CD4-positive, alpha-beta T cell (primary cell): Measurements from ENCODE around the gene CDH4. TPM values are rescaled to one million over a fixed set of nuclear protein-coding genes. Genes with fewer than 3 reads are reported as not detected.

Experiments
- ATAC-seq: fragments of 200-7000 bp; cut with Tn5 transposase; one replicate; pipeline ENCODE4 v1.10.0; 2022; ENCODE audit warnings: mild to moderate bottlenecking; ENCODE audit not compliant: poor library complexity
- CTCF ChIA-PET: fragments of 350-600 bp; sonication (Branson Sonifier 250); formaldehyde crosslinking; loops from one replicate; lab custom pipeline; 2021; ENCODE audit warnings: antibody characterized with exemption, inconsistent platforms; lab: Charles Lee
- POLR2A ChIA-PET: fragments of 350-600 bp; sonication (Branson Sonifier 250); formaldehyde crosslinking; loops from one replicate; lab custom pipeline; 2021; ENCODE audit warnings: antibody characterized with exemption, inconsistent platforms; lab: Charles Lee
- DNase-seq, 14 experiments: peaks; one replicate each; pipeline ENCODE4 v3.0.0-alpha.2; 2013 to 2020; ENCODE audit warnings: mixed read lengths in 2 of 14
- H3K27ac ChIP-seq, 2 donors: one replicate each; pipeline versions ENCODE4 v1.5.1 to v1.7.0; 2013; ENCODE audit warnings: low read length in 2 of 2, low read depth in 1 of 2, mild to moderate bottlenecking in 1 of 2
- H3K27me3 ChIP-seq, 2 experiments: 1 replicate in 1 of 2; 2 replicates in 1 of 2; pipeline versions ENCODE4 v1.6.1 to v1.7.0; 2013; ENCODE audit warnings: low read length in 2 of 2, control low read depth in 1 of 2, mild to moderate bottlenecking in 1 of 2, moderate library complexity in 1 of 2; ENCODE audit not compliant: insufficient read depth in 2 of 2, control insufficient read depth in 1 of 2
- H3K36me3 ChIP-seq: one replicate; pipeline ENCODE4 v1.6.1; 2013; ENCODE audit warnings: low read length, control low read depth; ENCODE audit not compliant: insufficient read depth
- H3K4me1 ChIP-seq: one replicate; pipeline ENCODE4 v1.6.1; 2013; ENCODE audit warnings: low read length, control low read depth; ENCODE audit not compliant: insufficient read depth
- H3K4me3 ChIP-seq: one replicate; pipeline ENCODE4 v1.5.1; 2013; ENCODE audit warnings: mild to moderate bottlenecking, low read length, moderate library complexity
- H3K9me3 ChIP-seq, 2 experiments: 1 replicate in 1 of 2; 2 replicates in 1 of 2; pipeline versions ENCODE4 v1.6.1 to v1.7.0; 2013; ENCODE audit warnings: low read length in 2 of 2, mild to moderate bottlenecking in 2 of 2, control low read depth in 1 of 2, moderate library complexity in 1 of 2; ENCODE audit not compliant: control insufficient read depth in 1 of 2, insufficient read depth in 1 of 2
- H3K27ac Mint-ChIP-seq: one replicate; pipeline ENCODE4 v1.8.0; 2020; ENCODE audit warnings: mixed read lengths
- H3K27me3 Mint-ChIP-seq: one replicate; pipeline ENCODE4 v1.8.0; 2021; ENCODE audit warnings: mixed read lengths
- H3K36me3 Mint-ChIP-seq: one replicate; pipeline ENCODE4 v1.8.0; 2021; ENCODE audit warnings: low read depth, mixed read lengths
- H3K4me1 Mint-ChIP-seq: one replicate; pipeline ENCODE4 v1.8.0; 2021; ENCODE audit warnings: low read depth, mixed read lengths
- H3K4me3 Mint-ChIP-seq: one replicate; pipeline ENCODE4 v1.8.0; 2020; ENCODE audit warnings: mild to moderate bottlenecking, mixed read lengths
- H3K9me3 Mint-ChIP-seq: one replicate; pipeline ENCODE4 v1.8.0; 2020; ENCODE audit warnings: mixed read lengths
- intact Hi-C, 2 experiments: fragments of 100-400 bp; cut with DNase I in 1 of 2; cut with micrococcal nuclease in 1 of 2; formaldehyde crosslinking; loops; one replicate each; pipeline versions ENCODE4 v1.15.1 to v1.9.0; 2023 to 2025; cut with DNase I, micrococcal nuclease
- total RNA-seq, 174 experiments: library from RNA in 2 of 174; stranded (reverse) in 2 of 174; gene quantifications; one replicate each; pipeline ENCODE4 v1.2.3 and lab custom pipeline; 2021 to 2026
- TF ChIP-seq, protein P1 (sequence below): fragments of 200-600 bp; IDR thresholded peaks from one replicate; pipeline ENCODE4 v1.8.0; 2022; ENCODE audit warnings: antibody characterized with exemption, mild to moderate bottlenecking

CDH4 gene
- total RNA-seq, 2 experiments from 2014 or later, result 0.11 TPM

DNA sequence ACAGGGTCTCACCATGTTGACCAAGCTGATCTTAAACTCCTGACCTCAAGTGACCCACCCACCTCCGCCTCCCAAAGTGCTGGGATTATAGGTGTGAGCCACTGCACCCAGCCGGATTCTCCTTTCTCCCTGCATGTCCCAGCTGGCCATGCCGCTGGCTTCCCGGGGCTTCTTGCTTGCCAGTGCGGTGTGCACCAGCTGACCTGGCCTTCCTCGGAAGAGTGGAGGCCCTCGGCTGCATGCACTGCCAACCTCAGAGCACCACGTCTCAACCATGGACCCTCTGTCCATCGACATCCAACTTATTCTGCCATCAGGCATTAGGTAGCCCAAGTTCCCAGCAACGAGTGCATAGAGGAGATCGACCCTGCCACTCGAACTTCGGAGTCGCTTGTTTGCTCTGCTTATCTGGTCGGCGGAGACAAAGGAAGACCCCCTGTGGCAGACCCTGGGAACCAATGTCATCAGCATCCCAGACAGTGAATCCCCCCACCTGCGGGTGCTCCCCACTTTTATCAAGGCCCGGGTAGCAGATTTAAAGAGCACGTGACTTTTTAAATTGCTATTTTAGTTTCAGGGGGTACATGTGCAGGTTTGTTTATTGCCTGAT lies 307.8 kb downstream of the CDH4 start:
- H3K36me3 ChIP-seq, result no peaks in the 10 kb centered on the region
- H3K36me3 Mint-ChIP-seq, result no peaks in the 10 kb centered on the region
- no peak overlapping the region for H3K27ac ChIP-seq
- H3K4me1 Mint-ChIP-seq, result no peaks in the 10 kb centered on the region
- H3K4me1 ChIP-seq, result no peaks in the 10 kb centered on the region
- TF ChIP-seq, protein P1, sequence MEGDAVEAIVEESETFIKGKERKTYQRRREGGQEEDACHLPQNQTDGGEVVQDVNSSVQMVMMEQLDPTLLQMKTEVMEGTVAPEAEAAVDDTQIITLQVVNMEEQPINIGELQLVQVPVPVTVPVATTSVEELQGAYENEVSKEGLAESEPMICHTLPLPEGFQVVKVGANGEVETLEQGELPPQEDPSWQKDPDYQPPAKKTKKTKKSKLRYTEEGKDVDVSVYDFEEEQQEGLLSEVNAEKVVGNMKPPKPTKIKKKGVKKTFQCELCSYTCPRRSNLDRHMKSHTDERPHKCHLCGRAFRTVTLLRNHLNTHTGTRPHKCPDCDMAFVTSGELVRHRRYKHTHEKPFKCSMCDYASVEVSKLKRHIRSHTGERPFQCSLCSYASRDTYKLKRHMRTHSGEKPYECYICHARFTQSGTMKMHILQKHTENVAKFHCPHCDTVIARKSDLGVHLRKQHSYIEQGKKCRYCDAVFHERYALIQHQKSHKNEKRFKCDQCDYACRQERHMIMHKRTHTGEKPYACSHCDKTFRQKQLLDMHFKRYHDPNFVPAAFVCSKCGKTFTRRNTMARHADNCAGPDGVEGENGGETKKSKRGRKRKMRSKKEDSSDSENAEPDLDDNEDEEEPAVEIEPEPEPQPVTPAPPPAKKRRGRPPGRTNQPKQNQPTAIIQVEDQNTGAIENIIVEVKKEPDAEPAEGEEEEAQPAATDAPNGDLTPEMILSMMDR, result no peak
- H3K9me3 ChIP-seq, result peaks cover 0 to 42% of the 10 kb centered on the region in 2 experiments
- no peaks in the 10 kb centered on the region for H3K9me3 Mint-ChIP-seq
- no peak overlapping the region for H3K4me3 ChIP-seq
- H3K27ac Mint-ChIP-seq, result no peak overlapping the region
- intact Hi-C loops, result no loop called here
- DNase-seq (no peak), ATAC-seq (no peak)
- H3K27me3 ChIP-seq, result no peaks in the 10 kb centered on the region
- no peaks in the 10 kb centered on the region for H3K27me3 Mint-ChIP-seq
- H3K4me3 Mint-ChIP-seq, result no peak overlapping the region
- ChIA-PET CTCF (no interaction called here), POLR2A (no interaction called here)

DNA sequence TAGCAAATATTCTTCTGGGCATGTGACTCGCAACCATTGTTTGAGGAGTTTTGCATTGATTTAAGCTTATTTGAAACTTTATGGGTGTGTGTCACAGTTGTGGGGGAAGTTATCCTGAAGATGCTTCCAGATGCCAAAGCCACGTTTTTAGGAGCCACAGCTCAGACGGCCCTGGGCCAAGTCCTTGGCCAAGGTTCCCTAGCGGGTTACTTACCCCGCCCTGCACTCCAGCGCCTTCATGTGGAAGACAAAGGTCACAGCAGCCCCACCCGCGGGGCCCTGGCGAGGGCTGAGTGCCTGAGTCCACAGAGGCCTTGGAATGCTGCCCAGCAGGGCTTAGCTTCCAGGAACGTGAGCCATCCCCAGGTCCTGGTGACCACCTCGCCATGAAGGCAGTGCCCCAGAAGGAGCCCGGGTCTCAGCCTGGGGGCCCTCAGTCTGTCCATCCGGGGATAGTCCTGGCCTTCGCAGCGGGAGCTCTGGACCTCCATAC lies 308.3 kb downstream of the CDH4 start:
- no peaks in the 10 kb centered on the region for H3K36me3 Mint-ChIP-seq
- H3K4me1 Mint-ChIP-seq, result no peaks in the 10 kb centered on the region
- H3K4me3 Mint-ChIP-seq, result no peak overlapping the region
- no peaks in the 10 kb centered on the region for H3K27me3 Mint-ChIP-seq
- H3K27me3 ChIP-seq, result no peaks in the 10 kb centered on the region
- H3K4me3 ChIP-seq, result no peak overlapping the region
- TF ChIP-seq, protein P1, result no peak
- DNase-seq, result no peak
- no peak overlapping the region for H3K27ac ChIP-seq
- peaks cover 0 to 42% of the 10 kb centered on the region in 2 experiments for H3K9me3 ChIP-seq
- H3K4me1 ChIP-seq, result no peaks in the 10 kb centered on the region
- ChIA-PET CTCF (no interaction called here), POLR2A (no interaction called here)
- no peak for ATAC-seq
- H3K27ac Mint-ChIP-seq, result no peak overlapping the region
- H3K9me3 Mint-ChIP-seq, result no peaks in the 10 kb centered on the region
- intact Hi-C loops, result no loop called here
- H3K36me3 ChIP-seq, result no peaks in the 10 kb centered on the region

DNA sequence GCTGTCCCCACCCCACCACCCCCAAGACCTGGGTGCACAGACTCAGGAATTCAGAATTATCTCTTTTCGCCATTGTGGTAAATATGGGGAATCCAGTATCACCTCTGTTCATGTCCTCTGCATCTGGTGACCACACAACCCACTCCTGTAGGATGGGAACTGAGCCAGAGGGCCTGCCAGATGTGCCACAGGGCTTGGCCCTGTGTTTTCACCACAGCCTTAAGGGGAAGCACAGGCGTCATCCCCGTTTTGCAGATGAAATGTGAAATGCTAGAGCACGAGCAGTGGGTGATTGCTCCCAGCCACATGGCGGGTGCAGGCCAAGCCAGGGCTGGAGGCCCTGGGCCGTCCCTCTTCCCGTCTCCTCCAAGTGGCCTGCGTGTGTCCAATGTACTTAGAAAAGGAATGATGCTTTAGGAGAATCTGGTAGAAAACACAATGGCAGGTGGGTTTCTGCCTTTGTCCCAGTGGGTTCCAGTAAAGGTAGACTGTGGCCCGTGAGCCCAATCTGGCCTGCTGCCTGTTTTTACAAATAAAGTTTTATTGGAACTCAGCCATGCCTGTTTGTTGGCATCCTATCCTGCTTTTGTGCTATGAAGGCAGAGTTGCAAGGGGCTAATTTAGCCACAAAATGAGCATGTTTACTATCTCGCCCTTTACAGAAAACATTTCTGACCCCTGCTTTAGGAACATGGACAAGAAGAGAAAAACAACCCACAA lies 309.2 kb downstream of the CDH4 start:
- H3K9me3 Mint-ChIP-seq, result no peaks in the 10 kb centered on the region
- ChIA-PET POLR2A (no interaction called here), CTCF (no interaction called here)
- no peaks in the 10 kb centered on the region for H3K27me3 Mint-ChIP-seq
- Histone ChIP-seq H3K4me3 (no peak overlapping the region), H3K27me3 (no peaks in the 10 kb centered on the region), H3K4me1 (no peaks in the 10 kb centered on the region), H3K36me3 (no peaks in the 10 kb centered on the region), H3K27ac (no peak overlapping the region), H3K9me3 (peaks cover 0 to 48% of the 10 kb centered on the region in 2 experiments)
- intact Hi-C loops, result no loop called here
- no peaks in the 10 kb centered on the region for H3K36me3 Mint-ChIP-seq
- no peak overlapping the region for H3K4me3 Mint-ChIP-seq
- DNase-seq, result no peak
- H3K27ac Mint-ChIP-seq, result no peak overlapping the region
- TF ChIP-seq, protein P1, result no peak
- no peaks in the 10 kb centered on the region for H3K4me1 Mint-ChIP-seq
- ATAC-seq, result no peak
